Measurements from ENCODE around the gene SMPD3. TPM values are rescaled to one million over a fixed set of nuclear protein-coding genes. Genes with fewer than 3 reads are reported as not detected.

Gene SMPD3
- total RNA-seq, 1 experiment from 2014 or later: 0.89 TPM

GRCh38 chr16:68380348-68380670 lies 68.0 kb downstream of the SMPD3 start:
- Histone ChIP-seq H3K79me2 (ENCODE audit: insufficient read depth, low read length) (no peaks in the 10 kb centered on the region), H2AFZ (ENCODE audit: low read depth, low read length, poor library complexity, severe bottlenecking) (no peak overlapping the region), H3K4me3 (replicated peaks in 1 of 2; ENCODE audit: low read depth in 1 of 2, low read length in 2 of 2) (no peak overlapping the region), H3K27me3 (ENCODE audit: insufficient read depth, low read length) (no peaks in the 10 kb centered on the region), H4K20me1 (ENCODE audit: insufficient read depth) (no peaks in the 10 kb centered on the region), H3K27ac (ENCODE audit: low read depth, low read length) (no peak overlapping the region), H3K4me2 (ENCODE audit: low read length) (no peak overlapping the region), H3K4me1 (ENCODE audit: control insufficient read depth in 1 of 2, insufficient read depth in 2 of 2, low read length in 2 of 2) (peaks cover 0 to 4% of the 10 kb centered on the region in 2 experiments; a peak in 1 of 4 replicates), H3K36me3 (ENCODE audit: control insufficient read depth in 1 of 2, insufficient read depth in 2 of 2, low read length in 2 of 2) (no peaks in the 10 kb centered on the region), H3K9me3 (ENCODE audit: control insufficient read depth in 1 of 2, insufficient read depth in 1 of 2, low read depth in 1 of 2, low read length in 2 of 2) (no peaks in the 10 kb centered on the region), H3K9me2 (ENCODE audit: insufficient read depth) (no peaks in the 10 kb centered on the region), H3K9ac (ENCODE audit: low read length) (no peak overlapping the region)
- no peak for TF ChIP-seq RAD21 (IDR thresholded peaks at IDR 0.05; ENCODE audit: low read depth)
- no peak for TF ChIP-seq SP1 (IDR thresholded peaks at IDR 0.05; ENCODE audit: low read depth)
- RAD21 ChIA-PET (ENCODE audit: low non-redundant PET in 1 of 2, low total read pairs in 2 of 2, uncharacterized antibody in 2 of 2, unreplicated experiment in 2 of 2): no interaction called here
- intact Hi-C loops (cut with micrococcal nuclease): no loop called here
- DNase-seq (ENCODE audit: low read depth, low spot score): no peak
- no peak for ATAC-seq
- no TSS peak for BruUV-seq (replicated peaks)
- CTCF ChIA-PET: no interaction called here
- POLR2A ChIA-PET: no interaction called here

- Histone ChIP-seq H2AFZ (ENCODE audit: low read depth, low read length, poor library complexity, severe bottlenecking) (no peak overlapping the region), H4K20me1 (ENCODE audit: insufficient read depth) (no peaks in the 10 kb centered on the region), H3K79me2 (ENCODE audit: insufficient read depth, low read length) (no peaks in the 10 kb centered on the region), H3K4me1 (ENCODE audit: control insufficient read depth in 1 of 2, insufficient read depth in 2 of 2, low read length in 2 of 2) (peaks cover 0 to 4% of the 10 kb centered on the region in 2 experiments; a peak in 1 of 4 replicates), H3K9me3 (ENCODE audit: control insufficient read depth in 1 of 2, insufficient read depth in 1 of 2, low read depth in 1 of 2, low read length in 2 of 2) (no peaks in the 10 kb centered on the region), H3K4me3 (replicated peaks in 1 of 2; ENCODE audit: low read depth in 1 of 2, low read length in 2 of 2) (no peak overlapping the region), H3K36me3 (ENCODE audit: control insufficient read depth in 1 of 2, insufficient read depth in 2 of 2, low read length in 2 of 2) (no peaks in the 10 kb centered on the region), H3K4me2 (ENCODE audit: low read length) (no peak overlapping the region), H3K9ac (ENCODE audit: low read length) (no peak overlapping the region), H3K27me3 (ENCODE audit: insufficient read depth, low read length) (no peaks in the 10 kb centered on the region), H3K9me2 (ENCODE audit: insufficient read depth) (no peaks in the 10 kb centered on the region), H3K27ac (ENCODE audit: low read depth, low read length) (no peak overlapping the region)
- ChIA-PET POLR2A (no interaction called here), RAD21 (ENCODE audit: low non-redundant PET in 1 of 2, low total read pairs in 2 of 2, uncharacterized antibody in 2 of 2, unreplicated experiment in 2 of 2) (no interaction called here), CTCF (no interaction called here)
- no TSS peak for BruUV-seq (replicated peaks)
- DNase-seq (ENCODE audit: low read depth, low spot score) (no peak), ATAC-seq (no peak)
- intact Hi-C loops (cut with micrococcal nuclease): no loop called here
- no peak for TF ChIP-seq REST (IDR thresholded peaks at IDR 0.05; ENCODE audit: low read depth)
- TF ChIP-seq YY1 (IDR thresholded peaks at IDR 0.05; ENCODE audit: extremely low read depth, insufficient replicate concordance, low read depth, low read length): no peak
- no peak for TF ChIP-seq POLR2AphosphoS5 (IDR thresholded peaks at IDR 0.05; ENCODE audit: low read depth, low read length)
- no peak for TF ChIP-seq CEBPB (IDR thresholded peaks at IDR 0.05; ENCODE audit: low read depth)
- no peak for TF ChIP-seq ATF3 (IDR thresholded peaks at IDR 0.05)
- TF ChIP-seq SIN3A (IDR thresholded peaks at IDR 0.05; ENCODE audit: low read depth): no peak
- TF ChIP-seq ZNF274 (IDR thresholded peaks at IDR 0.05; ENCODE audit: low read depth, low read length): no peak
- no peak for TF ChIP-seq ELF1 (IDR thresholded peaks at IDR 0.05; ENCODE audit: borderline replicate concordance, low read depth)
- no peak for TF ChIP-seq ZBTB33 (IDR thresholded peaks at IDR 0.05; ENCODE audit: extremely low read depth, insufficient replicate concordance, low read length)
These were observed 68.6 kb downstream of the SMPD3 start for GRCh38 chr16:68379472-68380347.

Data from HCT116 (cell line).